HG02610 (cell line): ENCODE data around the gene SLC6A17.

Experiments
- ATAC-seq: cut with Tn5 transposase; IDR thresholded peaks from one replicate; pipeline ENCODE4 v1.9.1; 2021; ENCODE audit warnings: mild to moderate bottlenecking, moderate library complexity; ENCODE audit not compliant: unreplicated experiment

The SLC6A17 gene

DNA sequence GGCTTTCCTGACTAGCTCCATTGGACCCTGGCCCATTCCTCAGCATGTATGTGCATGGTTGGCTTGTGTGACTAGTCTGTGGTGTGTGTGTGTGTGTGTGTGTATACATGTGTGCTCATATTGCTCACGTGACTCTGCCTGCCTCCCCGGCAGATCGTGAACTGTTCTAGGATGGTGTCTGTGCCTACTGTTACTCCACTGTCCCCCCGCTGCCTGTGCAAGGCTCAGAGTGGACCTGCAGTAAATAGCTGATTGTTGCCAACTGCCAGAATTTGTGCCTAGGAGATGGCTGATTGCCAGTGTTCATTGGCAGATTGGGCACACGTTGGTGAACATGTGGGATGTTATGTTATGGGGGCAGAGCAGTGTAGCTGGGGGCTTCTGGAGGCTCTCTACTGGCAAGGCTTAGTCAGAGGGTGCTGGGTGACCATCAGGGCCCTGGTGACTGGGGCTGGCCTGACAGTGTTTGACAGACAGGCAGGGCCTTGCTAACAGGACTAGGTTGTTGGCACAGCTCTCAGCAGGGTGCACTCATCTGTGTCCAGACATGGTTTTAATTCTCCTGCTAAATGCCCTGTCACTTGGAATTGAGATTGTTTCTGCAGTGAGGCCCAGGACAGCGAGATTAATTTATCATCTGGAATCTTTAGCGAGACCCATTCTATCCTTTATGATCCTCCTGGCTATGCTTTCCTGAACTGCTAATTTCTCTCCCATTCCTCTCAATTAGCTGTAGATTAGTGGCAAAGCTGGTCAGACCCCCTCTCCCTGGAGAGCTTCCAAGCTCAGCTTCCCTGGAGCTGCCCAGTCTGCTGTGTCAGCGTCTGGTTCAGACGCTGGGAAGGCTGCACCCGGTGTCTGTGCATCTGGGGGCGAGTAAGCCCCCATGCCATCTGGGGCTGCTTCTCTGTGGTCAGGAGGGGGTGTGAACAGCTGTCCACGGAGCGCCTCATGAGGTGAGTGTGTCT, 20.8 kb downstream of the SLC6A17 start:
- ATAC-seq, result no peak

DNA sequence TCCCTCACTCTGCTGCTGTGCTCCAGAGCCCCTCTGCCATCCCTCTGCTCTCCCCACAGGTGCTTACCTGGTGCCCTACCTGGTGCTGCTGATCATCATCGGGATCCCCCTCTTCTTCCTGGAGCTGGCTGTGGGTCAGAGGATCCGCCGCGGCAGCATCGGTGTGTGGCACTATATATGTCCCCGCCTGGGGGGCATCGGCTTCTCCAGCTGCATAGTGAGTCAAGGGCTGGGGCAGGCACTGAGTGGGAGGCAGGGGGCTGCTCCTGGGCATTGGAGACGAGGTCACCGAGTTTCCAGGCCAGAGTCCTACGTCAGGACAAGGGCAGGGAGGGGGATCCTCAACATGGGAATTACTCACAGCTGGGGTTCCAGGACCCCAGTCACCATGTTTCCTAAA, 21.7 kb downstream of the SLC6A17 start:
- ATAC-seq, result no peak

DNA sequence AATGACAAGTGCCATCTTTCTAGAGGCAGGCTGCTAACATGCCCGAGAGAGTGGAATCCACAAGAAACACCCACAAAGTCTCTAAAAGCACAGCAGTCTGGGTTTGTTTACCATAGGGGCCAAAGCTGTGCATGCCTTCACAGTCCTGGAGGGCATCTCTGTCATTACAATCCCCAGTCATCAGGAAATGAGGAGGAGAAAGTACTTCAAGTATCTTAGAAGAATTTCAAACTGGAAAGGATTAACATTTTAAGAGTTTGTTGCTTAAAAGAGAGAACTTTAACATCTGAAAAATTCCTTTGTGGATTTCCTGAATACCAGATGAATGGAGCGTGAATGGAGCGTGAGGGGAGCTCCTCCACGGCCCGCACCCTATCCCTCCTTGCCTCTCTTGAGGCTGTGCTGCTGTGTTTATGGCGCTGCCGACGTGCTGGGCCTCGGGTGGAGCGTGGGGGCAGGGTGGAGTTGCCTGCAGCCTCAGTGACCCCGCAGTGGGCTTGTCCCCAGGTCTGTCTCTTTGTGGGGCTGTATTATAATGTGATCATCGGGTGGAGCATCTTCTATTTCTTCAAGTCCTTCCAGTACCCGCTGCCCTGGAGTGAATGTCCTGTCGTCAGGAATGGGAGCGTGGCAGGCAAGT, 23.3 kb downstream of the SLC6A17 start:
- no peak for ATAC-seq

DNA sequence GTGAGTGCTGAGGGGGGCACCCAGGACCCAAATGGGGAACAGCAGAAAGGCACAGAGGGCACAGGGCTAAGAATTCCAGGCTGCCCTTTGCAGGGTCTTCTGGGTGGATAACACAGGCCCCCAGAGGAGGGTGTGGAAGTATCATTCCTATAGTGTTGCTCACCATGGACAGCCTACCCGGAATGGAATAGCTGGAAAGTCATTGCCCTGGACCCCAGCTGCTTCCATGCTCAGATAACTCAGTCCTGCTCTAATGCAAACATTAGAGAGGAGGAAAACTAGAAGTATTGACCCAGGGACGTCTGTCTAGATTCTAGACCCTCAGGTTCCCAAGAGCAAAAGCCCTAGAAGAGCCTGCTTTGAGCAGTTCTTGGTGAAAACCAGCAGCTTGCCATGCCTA, 24.7 kb downstream of the SLC6A17 start:
- ATAC-seq, result no peak

DNA sequence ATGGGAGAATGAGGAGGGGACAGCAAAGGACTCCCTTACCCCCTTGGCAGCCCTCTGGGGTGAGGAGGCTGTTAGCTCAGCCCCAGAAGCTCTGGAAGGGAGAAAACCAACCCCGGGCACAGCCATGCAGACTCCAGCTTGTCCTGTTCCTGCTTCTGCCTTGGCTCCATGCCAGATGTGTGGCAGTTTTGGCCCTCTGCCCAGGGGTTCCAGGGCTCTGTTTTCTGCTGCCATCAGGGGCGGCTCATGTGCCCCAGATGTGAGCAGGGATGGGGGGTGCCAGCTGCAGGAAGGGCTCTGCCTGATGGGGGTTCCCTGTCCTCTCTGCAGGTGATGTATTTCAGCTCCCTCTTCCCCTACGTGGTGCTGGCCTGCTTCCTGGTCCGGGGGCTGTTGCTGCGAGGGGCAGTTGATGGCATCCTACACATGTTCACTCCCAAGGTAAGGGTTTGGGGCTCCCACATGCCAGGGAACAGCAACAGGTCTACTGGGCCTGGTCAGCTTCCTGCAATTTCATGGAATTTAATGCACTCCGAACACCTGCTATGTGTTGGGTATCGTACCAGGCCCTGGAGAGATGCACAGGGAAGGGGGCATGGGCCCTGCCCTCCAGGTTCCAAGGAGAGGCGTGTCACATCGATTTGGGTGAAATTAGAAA, 26.1 kb downstream of the SLC6A17 start:
- ATAC-seq, result no peak

DNA sequence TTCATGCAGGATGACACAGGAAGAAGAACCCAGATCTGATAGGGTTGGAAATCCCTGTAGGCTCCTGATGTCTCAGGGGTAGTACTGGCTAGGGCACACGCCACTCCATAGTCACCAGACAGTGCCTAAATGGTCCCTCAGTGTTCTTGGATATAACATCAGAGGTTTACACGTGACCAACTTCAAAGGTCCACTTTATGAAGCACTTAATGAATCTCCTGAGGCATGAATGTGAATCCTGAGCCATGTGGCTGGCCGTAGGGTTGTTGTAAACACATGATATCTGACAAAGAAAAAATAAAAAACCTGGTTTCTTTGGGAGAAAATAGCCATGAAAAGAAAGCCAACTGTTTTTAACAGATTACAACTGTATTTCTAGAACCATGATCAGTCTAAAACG, 27.5 kb downstream of the SLC6A17 start:
- no peak for ATAC-seq

DNA sequence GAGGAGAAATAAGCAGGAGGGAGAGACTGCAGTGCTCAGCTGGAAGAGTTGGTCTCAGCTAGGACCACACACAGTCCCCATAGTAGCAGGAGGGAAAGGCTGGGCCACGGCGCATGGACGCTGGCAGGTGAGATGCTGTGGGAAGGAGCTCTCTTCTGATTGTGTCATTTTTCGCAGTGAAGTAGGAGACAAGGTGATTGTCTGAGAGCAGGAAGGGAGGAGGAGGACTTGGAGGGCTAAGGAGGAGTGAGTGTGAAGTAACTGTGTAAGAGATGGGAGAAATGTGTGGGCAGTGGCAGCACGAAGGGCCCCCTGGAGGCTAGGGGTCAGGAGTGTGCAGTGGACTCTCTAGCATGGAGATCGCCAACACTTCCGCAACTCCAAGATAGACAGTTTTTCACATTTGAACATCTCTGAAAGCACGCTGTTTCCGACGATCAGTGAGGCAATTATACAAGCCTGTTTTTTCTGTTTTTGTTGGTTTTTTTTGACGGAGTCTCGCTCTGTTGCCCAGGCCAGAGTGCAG, 33.4 kb downstream of the SLC6A17 start:
- no peak for ATAC-seq

DNA sequence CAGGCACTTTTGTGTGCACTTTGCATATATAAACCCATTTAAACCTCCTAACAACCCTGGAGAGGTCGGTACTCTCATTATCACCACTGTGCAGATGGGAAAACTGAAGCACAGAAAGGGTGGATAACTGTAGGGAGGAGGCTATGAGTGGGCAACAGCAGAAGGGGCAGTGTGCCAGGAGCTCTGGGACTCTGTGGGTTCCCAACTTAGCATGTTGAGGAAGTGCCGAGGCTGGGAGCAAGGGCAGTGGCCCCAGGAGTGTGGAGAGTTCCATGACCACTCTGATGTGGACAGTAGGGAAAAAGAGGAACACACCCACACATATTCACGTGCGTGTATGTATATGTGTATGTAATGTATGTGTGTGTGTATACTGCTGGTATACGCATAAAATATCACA, 34.2 kb downstream of the SLC6A17 start:
- ATAC-seq, result no peak

DNA sequence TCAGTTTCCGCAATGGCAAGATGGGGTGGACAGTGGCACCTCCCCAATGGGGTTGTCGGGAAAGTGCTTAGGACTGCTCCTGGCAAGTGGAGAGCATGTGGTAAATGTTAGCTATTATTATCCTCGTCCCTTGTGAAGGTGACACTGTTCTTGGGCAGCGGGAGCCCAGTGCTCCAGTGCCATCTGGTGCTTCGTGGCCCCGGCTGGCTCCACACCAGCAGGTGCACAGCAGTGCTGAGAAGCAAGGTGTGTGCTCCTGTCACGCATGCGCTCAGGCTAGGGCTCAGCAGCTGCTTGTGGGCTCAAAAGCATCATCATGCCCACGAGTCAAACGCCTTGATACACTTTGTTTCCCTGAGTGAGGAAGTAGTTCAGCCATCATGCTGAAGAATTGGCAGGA, 34.9 kb downstream of the SLC6A17 start:
- ATAC-seq, result no peak

DNA sequence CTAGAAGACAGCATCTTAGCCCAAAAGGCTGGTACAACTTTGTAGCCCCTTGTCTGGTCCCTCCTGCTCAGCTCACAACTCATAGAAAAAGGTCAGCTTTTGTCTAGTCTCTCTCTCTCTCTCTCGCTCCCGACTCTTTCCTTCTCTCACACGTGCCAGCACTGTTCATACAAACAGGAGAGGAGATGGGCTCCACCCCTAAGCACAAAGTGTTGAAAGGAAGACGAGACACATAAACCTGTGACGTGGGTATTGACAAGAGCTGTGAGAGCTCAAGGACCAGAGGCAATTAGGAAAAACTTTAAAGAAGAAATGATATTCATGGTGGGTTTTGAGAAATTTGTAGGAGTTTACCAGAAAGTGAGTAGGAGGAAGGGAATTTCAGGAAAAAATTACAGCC, 36.3 kb downstream of the SLC6A17 start:
- no peak for ATAC-seq

DNA sequence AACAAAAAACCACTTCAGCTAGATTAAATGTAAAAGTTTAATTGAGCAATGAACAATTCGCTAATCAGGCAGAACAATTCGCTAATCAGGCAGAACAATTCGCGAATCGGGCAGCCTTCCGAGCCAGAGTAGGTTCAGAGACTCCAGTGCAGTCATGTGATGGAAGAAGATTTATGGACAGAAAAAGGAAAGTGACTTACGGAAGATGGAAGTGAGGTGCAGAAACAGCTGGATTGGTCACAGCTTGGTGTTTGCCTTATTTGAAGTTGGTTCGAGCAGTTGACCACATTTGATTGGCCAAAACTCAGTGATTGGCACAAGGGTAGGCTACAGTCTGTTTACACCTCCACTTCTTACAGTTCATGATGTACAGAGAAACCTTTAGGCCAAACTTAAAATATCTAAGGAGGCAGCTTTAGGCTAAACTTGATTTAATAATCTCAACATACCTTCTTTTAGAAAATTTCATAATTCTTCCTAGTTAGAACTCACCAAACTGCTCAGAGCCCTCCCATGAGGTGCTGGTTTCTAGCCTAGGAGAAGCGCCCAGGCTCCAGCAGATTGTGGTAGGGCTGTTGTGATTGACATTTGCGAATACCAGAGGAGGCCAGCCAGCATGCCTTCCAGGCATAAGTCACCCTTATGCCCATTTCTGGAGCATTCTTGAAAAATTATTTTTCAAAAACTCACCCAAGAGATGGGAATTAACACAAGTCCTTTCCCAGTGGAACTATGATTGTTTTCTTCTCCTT, 37.0 kb downstream of the SLC6A17 start:
- no peak for ATAC-seq

DNA sequence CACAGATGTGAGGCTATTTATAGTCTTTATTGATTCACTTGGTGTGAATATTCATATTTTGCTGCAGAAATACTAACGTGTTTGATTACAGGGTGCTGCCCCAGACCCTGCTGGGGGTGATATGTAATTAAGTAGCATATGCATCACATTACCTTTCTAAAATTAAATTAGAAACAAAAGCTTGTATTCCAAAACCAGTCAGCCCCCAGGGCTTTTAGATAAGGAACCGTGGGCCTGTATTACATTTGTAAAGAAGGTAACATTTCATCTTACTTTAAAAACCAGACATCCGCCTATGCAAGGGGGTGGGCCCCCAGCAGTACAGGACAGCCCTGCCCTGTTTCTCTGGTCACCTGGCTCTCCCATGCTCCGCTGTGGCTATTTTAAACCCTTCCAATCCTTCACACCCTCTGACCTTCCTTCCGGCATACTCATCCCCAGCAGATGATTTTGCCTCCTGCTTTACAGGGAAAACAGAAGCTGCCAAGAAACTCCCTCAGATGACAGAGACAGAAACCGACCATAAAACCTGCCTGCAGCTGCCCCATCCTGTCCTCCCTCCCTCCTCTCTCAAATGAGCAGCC, 37.8 kb downstream of the SLC6A17 start:
- ATAC-seq, result no peak

DNA sequence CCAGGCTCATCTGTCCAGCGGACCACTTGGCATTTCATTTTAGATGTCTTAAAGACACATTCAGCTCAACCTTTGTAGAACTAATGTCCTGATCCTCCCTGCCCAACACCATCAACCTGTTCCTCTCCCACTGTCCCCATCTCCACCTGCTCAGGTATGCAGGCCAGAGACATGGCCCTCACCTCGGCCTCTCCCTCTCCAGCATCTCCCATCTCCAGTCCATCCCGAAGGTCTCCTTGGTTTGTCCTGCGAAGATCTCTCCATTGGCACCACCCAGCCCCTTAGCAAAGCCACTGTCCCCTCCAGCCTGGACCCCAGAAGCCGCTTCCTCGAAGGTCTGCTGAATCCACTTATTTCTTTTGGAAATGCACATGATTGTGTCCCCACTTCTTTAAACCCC, 38.9 kb downstream of the SLC6A17 start:
- no peak for ATAC-seq

DNA sequence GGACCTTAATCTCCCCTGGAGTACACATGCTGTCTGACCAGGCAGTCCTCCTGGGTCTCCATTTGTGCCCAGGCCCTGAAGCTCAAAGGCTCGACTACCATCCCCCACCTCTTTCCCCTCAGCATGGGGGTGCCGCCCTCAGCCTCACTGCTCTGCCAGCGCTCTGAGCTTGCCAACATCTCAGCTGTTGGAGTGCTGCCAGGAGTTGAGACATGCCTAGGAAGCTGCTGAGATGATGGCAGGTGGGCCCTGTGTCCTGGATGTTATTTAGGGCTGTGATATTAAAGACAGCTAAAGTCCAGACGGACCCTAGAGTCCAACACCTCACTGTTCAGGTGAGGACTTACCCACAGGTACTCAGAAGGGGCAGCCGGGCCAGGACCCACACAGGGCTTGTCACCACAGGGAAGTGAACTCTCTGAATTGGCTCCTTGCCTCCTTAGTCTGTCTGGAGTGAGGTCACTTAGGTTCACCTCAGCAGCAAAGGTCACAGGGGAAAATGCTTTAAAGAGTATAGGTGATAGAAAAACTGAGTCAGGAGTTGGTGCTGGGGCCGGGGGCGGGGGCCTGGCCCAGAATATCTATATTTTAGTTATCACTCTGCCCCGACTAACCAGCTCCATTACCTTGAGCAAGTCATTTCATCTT, 40.1 kb downstream of the SLC6A17 start:
- ATAC-seq, result no peak

DNA sequence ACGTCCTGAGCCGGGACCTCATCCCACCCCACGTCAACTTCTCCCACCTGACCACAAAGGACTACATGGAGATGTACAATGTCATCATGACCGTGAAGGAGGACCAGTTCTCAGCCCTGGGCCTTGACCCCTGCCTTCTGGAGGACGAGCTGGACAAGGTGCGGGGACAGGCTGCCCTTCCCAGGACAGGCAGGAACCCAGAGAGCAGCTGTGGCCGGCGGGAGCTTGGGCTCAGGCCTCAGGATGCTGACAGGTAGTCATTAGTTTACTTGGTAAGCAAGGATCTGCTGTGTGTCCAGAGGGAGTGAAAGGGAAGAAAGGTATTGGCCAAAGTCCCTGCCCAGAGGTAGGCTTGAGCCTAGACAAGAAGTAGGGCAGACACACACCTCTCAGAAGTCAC, 42.2 kb downstream of the SLC6A17 start:
- no peak for ATAC-seq

DNA sequence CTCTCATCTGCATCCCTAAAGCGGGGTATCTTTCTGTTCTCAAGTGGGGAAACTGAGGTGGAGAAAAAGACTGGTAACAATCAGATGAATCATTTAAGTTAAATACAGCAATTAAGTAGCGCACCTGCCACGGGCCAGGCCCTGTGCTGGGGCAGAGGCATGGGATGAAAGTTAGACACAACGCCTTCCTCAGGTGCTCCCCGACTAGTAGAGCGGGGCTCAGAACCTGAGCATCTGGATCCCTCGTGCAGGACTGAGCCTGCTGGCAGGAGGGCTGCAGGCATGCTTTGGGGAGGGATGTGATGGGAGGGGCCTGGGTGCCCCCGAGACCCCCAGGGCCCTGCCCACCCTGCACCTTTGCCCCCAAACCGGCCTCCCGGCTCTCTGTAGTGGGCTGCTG, 44.9 kb downstream of the SLC6A17 start:
- no peak for ATAC-seq

DNA sequence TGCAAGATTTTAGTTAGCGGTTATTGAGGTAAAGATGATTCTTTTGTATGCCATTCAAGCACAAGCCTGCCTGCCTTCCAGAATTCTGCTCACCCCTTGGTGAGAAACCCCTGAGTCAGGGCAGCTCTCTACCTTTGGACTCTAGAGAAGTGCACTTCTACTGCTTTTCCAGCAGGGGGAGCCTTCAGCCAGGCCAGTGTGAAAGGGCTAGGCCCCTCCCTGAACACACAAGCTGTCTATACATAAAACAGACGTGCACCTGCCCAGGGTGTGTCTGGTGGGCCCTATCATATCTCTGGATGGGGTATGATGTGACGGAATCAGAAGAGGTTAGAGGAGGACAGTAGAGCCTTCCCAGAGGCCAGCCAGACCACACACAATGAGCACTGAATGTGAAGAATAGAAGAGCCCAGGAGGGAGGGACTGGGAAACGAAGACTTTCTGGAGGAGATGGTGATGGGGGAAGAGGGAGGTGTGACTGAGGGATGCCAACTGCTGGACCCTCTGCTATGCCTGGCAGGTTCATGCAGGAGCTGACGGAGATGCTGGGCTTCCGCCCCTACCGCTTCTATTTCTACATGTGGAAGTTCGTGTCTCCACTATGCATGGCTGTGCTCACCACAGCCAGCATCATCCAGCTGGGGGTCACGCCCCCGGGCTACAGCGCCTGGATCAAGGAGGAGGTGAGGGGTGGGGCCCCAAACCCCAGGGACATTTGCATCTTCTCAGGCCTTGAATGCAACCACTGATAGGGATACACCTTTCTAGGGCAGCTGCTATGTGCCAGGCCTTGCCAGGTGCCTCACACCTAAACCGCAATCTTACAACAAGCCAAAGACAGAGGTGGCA, 46.8 kb downstream of the SLC6A17 start:
- ATAC-seq, result peak; percentile 52

DNA sequence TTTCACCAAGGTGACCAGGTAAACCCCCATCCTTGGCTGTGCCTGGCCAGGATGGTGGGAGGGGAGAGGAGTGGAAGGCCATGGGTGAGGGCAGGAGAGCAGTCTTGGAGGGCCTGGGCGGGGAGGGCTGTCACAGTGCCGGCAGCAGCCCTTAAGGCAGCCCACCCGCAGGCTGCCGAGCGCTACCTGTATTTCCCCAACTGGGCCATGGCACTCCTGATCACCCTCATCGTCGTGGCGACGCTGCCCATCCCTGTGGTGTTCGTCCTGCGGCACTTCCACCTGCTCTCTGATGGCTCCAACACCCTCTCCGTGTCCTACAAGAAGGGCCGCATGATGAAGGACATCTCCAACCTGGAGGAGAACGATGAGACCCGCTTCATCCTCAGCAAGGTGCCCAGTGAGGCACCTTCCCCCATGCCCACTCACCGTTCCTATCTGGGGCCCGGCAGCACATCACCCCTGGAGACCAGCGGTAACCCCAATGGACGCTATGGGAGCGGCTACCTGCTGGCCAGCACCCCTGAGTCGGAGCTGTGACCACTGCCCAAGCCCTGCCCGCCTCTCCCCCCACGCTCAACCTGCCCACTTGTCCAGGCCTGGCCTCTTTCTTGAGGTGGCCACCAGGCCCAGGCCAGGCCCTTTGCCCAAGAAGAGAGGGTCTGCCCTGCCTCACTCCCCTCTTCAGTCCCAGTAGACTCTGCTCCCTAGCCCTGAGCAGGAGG, 47.8 kb downstream of the SLC6A17 start:
- ATAC-seq, result no peak
